Measurements from ENCODE around the gene FALEC.

DNA sequence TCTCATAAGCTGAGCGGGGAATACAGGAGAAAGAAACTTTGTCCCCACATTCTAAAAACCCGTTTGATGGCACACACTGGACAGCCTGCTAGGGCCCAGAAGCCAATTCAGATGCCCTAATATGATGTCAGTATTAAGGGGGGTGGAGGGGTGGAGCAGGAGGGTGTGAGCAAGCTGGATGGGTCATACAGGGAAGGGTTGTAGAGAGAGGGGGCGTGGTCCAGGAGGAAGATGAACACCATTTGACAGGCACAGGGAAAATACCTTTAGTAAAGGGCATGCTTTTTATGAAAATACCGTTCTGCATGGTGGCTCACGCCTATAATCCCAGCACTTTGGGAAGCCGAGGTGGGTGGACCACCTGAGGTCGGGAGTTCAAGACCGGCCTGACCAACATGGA, 22.4 kb upstream of the FALEC start:
- TF ChIP-seq, protein P1, sequence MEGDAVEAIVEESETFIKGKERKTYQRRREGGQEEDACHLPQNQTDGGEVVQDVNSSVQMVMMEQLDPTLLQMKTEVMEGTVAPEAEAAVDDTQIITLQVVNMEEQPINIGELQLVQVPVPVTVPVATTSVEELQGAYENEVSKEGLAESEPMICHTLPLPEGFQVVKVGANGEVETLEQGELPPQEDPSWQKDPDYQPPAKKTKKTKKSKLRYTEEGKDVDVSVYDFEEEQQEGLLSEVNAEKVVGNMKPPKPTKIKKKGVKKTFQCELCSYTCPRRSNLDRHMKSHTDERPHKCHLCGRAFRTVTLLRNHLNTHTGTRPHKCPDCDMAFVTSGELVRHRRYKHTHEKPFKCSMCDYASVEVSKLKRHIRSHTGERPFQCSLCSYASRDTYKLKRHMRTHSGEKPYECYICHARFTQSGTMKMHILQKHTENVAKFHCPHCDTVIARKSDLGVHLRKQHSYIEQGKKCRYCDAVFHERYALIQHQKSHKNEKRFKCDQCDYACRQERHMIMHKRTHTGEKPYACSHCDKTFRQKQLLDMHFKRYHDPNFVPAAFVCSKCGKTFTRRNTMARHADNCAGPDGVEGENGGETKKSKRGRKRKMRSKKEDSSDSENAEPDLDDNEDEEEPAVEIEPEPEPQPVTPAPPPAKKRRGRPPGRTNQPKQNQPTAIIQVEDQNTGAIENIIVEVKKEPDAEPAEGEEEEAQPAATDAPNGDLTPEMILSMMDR (IDR thresholded peaks at IDR 0.05): no peak
- TF ChIP-seq POLR2A (IDR thresholded peaks at IDR 0.05) (no peak), EP300 (IDR thresholded peaks at IDR 0.05; ENCODE audit: low read depth) (no peak)
